HepG2 (cell line): ENCODE data around the gene PSMD1. TPM values are rescaled to one million over a fixed set of nuclear protein-coding genes. Genes with fewer than 3 reads are reported as not detected.
A peak's percentile ranks its signal among the peaks of the same experiment; 100 is the strongest.

Experiments
- CEBPB ChIP-seq: IDR thresholded peaks from 2 replicates; pipeline ENCODE4 v1.6.1; 2011; ENCODE audit warnings: low read depth, low read length, improper control_type of control experiment, borderline replicate concordance
- FOSL1 ChIP-seq: sonication (generic); formaldehyde crosslinking; IDR thresholded peaks from 2 replicates; pipeline ENCODE4 v1.9.0; 2021; ENCODE audit warnings: missing genetic modification reagents, borderline replicate concordance
- FOXJ3 ChIP-seq: sonication (generic); formaldehyde crosslinking; IDR thresholded peaks from 2 replicates; pipeline ENCODE4 v1.4.0; 2020; ENCODE audit warnings: missing genetic modification reagents, mild to moderate bottlenecking, borderline replicate concordance
- GATAD2A ChIP-seq: IDR thresholded peaks from 2 replicates; pipeline ENCODE4 v1.6.1; 2016
- HIVEP1 ChIP-seq: sonication (generic); formaldehyde crosslinking; IDR thresholded peaks from 2 replicates; pipeline ENCODE4 v1.4.0; 2020; ENCODE audit warnings: mild to moderate bottlenecking, missing genetic modification reagents
- HOXA5 ChIP-seq: sonication (generic); formaldehyde crosslinking; IDR thresholded peaks from 2 replicates; pipeline ENCODE4 v1.4.0; 2020; ENCODE audit warnings: missing genetic modification reagents
- IRF2 ChIP-seq: IDR thresholded peaks from 2 replicates; pipeline ENCODE4 v1.6.1; 2018; ENCODE audit warnings: missing genetic modification reagents, missing compliant biosample characterization
- MZF1 ChIP-seq: sonication (generic); formaldehyde crosslinking; IDR thresholded peaks from 2 replicates; pipeline ENCODE4 v1.8.1; 2023; ENCODE audit warnings: mild to moderate bottlenecking, missing genetic modification reagents, borderline replicate concordance
- RCOR2 ChIP-seq: IDR thresholded peaks from 2 replicates; pipeline ENCODE4 v1.6.1; 2016; ENCODE audit warnings: missing biosample characterization, missing genetic modification reagents
- SALL2 ChIP-seq: sonication (generic); formaldehyde crosslinking; IDR thresholded peaks from 2 replicates; pipeline ENCODE4 v1.8.1; 2023; ENCODE audit warnings: mild to moderate bottlenecking, missing genetic modification reagents, inconsistent platforms
- SP140L ChIP-seq: sonication (generic); formaldehyde crosslinking; IDR thresholded peaks from 2 replicates; pipeline ENCODE4 v1.4.0; 2020; ENCODE audit warnings: missing genetic modification reagents, borderline replicate concordance
- SRSF1 ChIP-seq: fragments of 200-400 bp; formaldehyde crosslinking; optimal IDR thresholded peaks from 2 replicates; pipeline ENCODE3; 2017; ENCODE audit warnings: mild to moderate bottlenecking, low read depth, low read length, moderate library complexity
- SRSF4 ChIP-seq: fragments of 200-400 bp; formaldehyde crosslinking; IDR thresholded peaks from one replicate; pipeline ENCODE4 v1.6.1; 2018; ENCODE audit warnings: mild to moderate bottlenecking, low read depth, low read length, moderate library complexity; ENCODE audit not compliant: poor library complexity, severe bottlenecking
- ZMYM2 ChIP-seq: sonication (generic); formaldehyde crosslinking; IDR thresholded peaks from 2 replicates; pipeline ENCODE4 v1.8.0; 2022; ENCODE audit warnings: mild to moderate bottlenecking, missing genetic modification reagents
- ZMYM3 ChIP-seq: sonication (generic); formaldehyde crosslinking; IDR thresholded peaks from 2 replicates; pipeline ENCODE4 v1.5.1; 2020; ENCODE audit warnings: mild to moderate bottlenecking, missing genetic modification reagents
- ZNF20 ChIP-seq: sonication (generic); formaldehyde crosslinking; IDR thresholded peaks from 2 replicates; pipeline ENCODE4 v1.4.0; 2020; ENCODE audit warnings: mild to moderate bottlenecking, moderate library complexity, missing genetic modification reagents
- ZNF451 ChIP-seq: sonication (generic); formaldehyde crosslinking; IDR thresholded peaks from 2 replicates; pipeline ENCODE4 v1.5.0; 2020; ENCODE audit warnings: mild to moderate bottlenecking, missing genetic modification reagents
- ZNF549 ChIP-seq: sonication (generic); formaldehyde crosslinking; IDR thresholded peaks from 2 replicates; pipeline ENCODE4 v1.5.0; 2020; ENCODE audit warnings: missing genetic modification reagents
- ZNF589 ChIP-seq: sonication (generic); formaldehyde crosslinking; conservative IDR thresholded peaks from 2 replicates; pipeline ENCODE4 v1.8.0; 2022; ENCODE audit warnings: mild to moderate bottlenecking, moderate library complexity, missing genetic modification reagents
- ZNF839 ChIP-seq: sonication (generic); formaldehyde crosslinking; IDR thresholded peaks from 2 replicates; pipeline ENCODE4 v1.4.0; 2020; ENCODE audit warnings: missing genetic modification reagents, mild to moderate bottlenecking, borderline replicate concordance
- ZNF879 ChIP-seq: sonication (generic); formaldehyde crosslinking; IDR thresholded peaks from 2 replicates; pipeline ENCODE4 v1.8.1; 2023; ENCODE audit warnings: missing genetic modification reagents
- polyA plus RNA-seq, 8 experiments: library from polyadenylated mRNA; depleted of rRNA in 3 of 8; stranded (reverse) in 7 of 8; unstranded in 1 of 8; fragments of >200 nt; fragmentation: Illumina TruSeq in 4 of 8; extraction: Trizol in 4 of 8; gene quantifications; 2 replicates each; pipeline versions ENCODE4 v1.2.1 to v1.2.3, GENCODE V29; 2011 to 2016; ENCODE audit warnings: low read depth in 4 of 8, missing spikeins in 1 of 8, mixed read lengths in 1 of 8; ENCODE audit not compliant: insufficient read depth in 1 of 8
- total RNA-seq, 5 experiments: library from RNA; depleted of rRNA; stranded (reverse); fragments of >200 nt; fragmentation: Illumina TruSeq; extraction: Trizol; gene quantifications; 2 replicates each; pipeline ENCODE4 v1.2.3, GENCODE V29; 2016; ENCODE audit warnings: low read depth in 1 of 5
- TF ChIP-seq, protein P1 (sequence below): IDR thresholded peaks from 2 replicates; pipeline ENCODE4 v1.6.1; 2016; ENCODE audit warnings: missing compliant biosample characterization, missing genetic modification reagents, borderline replicate concordance
- TF ChIP-seq, protein P2 (sequence below): IDR thresholded peaks from 2 replicates; pipeline ENCODE4 v1.6.1; 2016; ENCODE audit warnings: low read depth, control low read depth
- TF ChIP-seq, protein P3 (sequence below): sonication (generic); formaldehyde crosslinking; IDR thresholded peaks from 2 replicates; pipeline ENCODE4 v1.9.0; 2021; ENCODE audit warnings: missing genetic modification reagents, mild to moderate bottlenecking, borderline replicate concordance
- TF ChIP-seq, protein P4 (sequence below): sonication (generic); formaldehyde crosslinking; IDR thresholded peaks from 2 replicates; pipeline ENCODE4 v1.8.0; 2022; ENCODE audit warnings: missing genetic modification reagents, mild to moderate bottlenecking, inconsistent platforms, borderline replicate concordance

The PSMD1 gene
- total and polyA plus RNA-seq, 2 of the 13 experiments (the other 11 are each of a cell fraction or from before 2014, with no cell fraction given): 136 to 191 TPM

DNA sequence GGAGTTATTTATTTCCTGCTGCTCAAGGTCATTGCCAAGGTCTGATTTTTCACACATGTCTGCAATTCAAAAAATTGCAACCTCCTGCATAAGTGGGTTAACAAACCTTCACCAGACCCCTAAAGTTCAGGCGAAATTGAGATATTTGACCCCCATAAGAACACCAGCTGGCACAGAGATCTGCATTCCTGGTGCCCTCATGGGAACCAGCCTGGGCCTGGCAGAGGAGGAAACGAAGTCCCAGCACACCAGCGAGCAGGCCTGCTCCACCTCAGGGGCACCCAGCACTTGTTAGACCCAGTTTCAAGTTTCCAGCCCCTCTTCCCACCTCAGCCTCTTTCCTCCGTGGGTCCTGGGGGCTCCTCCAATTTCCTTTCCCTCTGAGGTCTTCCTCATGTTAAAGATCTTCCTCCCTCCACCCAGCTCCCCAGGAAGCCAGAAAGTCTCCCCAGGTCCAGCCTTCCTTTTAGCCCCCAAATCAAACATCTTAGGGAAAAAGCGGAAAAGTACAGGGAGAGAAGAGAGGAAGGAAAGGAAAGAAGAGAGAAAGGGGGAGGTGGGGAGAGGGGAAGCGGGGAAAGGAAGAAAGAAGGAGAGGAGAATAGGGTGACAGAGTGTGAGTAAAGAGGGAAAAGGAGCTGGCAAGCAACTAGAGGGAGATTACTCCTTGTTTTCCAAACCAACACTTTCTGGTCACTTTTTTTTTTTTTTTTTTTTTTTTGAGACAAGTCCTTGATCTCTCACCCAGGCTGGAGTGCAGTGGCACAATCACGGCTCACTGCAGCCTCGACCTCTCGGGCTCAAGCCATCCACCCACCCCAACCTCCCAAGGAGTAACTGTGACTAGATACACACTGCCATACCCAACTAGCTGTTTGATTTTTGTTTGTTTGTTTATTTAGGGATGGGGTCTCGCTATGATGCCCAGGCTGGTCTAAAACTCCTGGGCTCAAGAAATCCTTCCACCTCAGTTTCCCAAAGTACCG, 23.2 kb upstream of the PSMD1 start (continued):
- TF ChIP-seq SRSF4: no peak
- 0 out of 2 replicates have a peak, but pooled peaks have one; percentile 60 for TF ChIP-seq ZMYM3 (CRISPR knock-in tag)
- no peak for TF ChIP-seq ZNF451 (CRISPR knock-in tag)
- TF ChIP-seq FOSL1 (CRISPR knock-in tag): no peak
- TF ChIP-seq, protein P1, sequence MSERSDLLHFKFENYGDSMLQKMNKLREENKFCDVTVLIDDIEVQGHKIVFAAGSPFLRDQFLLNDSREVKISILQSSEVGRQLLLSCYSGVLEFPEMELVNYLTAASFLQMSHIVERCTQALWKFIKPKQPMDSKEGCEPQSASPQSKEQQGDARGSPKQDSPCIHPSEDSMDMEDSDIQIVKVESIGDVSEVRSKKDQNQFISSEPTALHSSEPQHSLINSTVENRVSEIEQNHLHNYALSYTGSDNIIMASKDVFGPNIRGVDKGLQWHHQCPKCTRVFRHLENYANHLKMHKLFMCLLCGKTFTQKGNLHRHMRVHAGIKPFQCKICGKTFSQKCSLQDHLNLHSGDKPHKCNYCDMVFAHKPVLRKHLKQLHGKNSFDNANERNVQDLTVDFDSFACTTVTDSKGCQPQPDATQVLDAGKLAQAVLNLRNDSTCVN (CRISPR knock-in tag): no peak
- peak; percentile 8; the same call in 1 of the 2 replicates for TF ChIP-seq HOXA5
- no peak for TF ChIP-seq CEBPB
- TF ChIP-seq SP140L (CRISPR knock-in tag): no peak
- TF ChIP-seq ZNF879 (CRISPR knock-in tag): no peak
- no peak for TF ChIP-seq ZNF20 (CRISPR knock-in tag)
- no peak for TF ChIP-seq SRSF1
- TF ChIP-seq, protein P2, sequence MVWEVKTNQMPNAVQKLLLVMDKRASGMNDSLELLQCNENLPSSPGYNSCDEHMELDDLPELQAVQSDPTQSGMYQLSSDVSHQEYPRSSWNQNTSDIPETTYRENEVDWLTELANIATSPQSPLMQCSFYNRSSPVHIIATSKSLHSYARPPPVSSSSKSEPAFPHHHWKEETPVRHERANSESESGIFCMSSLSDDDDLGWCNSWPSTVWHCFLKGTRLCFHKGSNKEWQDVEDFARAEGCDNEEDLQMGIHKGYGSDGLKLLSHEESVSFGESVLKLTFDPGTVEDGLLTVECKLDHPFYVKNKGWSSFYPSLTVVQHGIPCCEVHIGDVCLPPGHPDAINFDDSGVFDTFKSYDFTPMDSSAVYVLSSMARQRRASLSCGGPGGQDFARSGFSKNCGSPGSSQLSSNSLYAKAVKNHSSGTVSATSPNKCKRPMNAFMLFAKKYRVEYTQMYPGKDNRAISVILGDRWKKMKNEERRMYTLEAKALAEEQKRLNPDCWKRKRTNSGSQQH (CRISPR knock-in tag): no peak
- TF ChIP-seq ZNF839 (CRISPR knock-in tag): no peak
- TF ChIP-seq ZNF549 (CRISPR knock-in tag): no peak
- 0 out of 2 replicates have a peak, but pooled peaks have one; percentile 16 for TF ChIP-seq IRF2 (CRISPR knock-in tag)
- no peak for TF ChIP-seq ZNF589 (CRISPR knock-in tag)
- TF ChIP-seq, protein P3, sequence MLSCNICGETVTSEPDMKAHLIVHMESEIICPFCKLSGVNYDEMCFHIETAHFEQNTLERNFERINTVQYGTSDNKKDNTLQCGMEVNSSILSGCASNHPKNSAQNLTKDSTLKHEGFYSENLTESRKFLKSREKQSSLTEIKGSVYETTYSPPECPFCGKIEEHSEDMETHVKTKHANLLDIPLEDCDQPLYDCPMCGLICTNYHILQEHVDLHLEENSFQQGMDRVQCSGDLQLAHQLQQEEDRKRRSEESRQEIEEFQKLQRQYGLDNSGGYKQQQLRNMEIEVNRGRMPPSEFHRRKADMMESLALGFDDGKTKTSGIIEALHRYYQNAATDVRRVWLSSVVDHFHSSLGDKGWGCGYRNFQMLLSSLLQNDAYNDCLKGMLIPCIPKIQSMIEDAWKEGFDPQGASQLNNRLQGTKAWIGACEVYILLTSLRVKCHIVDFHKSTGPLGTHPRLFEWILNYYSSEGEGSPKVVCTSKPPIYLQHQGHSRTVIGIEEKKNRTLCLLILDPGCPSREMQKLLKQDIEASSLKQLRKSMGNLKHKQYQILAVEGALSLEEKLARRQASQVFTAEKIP (CRISPR knock-in tag): no peak
- TF ChIP-seq RCOR2 (CRISPR knock-in tag): no peak
- TF ChIP-seq HIVEP1 (CRISPR knock-in tag): no peak
- TF ChIP-seq GATAD2A (CRISPR knock-in tag): no peak
- TF ChIP-seq MZF1 (CRISPR knock-in tag): no peak
- TF ChIP-seq FOXJ3 (CRISPR knock-in tag): peak; percentile 18; the same call in 1 of the 2 replicates
- TF ChIP-seq, protein P4, sequence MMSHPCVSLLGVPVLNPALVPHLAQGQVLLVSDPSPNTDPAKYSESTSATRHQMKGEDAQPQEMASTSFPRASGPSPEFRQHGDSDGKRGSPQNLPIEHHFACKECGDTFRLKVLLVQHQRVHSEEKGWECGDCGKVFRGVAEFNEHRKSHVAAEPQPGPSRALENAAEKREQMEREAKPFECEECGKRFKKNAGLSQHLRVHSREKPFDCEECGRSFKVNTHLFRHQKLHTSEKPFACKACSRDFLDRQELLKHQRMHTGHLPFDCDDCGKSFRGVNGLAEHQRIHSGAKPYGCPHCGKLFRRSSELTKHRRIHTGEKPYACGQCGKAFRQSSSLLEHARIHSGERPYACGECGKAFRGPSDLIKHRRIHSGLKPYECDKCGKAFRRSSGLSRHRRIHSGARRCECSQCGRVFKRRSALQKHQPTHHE (CRISPR knock-in tag): no peak
- TF ChIP-seq ZMYM2 (CRISPR knock-in tag): no peak
- no peak for TF ChIP-seq SALL2 (CRISPR knock-in tag)
